ENCODE data around the gene CLSTN2. TPM values are rescaled to one million over a fixed set of nuclear protein-coding genes. Genes with fewer than 3 reads are reported as not detected.

The CLSTN2 gene
- total RNA-seq, 1 experiment from 2014 or later: 0.68 TPM

DNA sequence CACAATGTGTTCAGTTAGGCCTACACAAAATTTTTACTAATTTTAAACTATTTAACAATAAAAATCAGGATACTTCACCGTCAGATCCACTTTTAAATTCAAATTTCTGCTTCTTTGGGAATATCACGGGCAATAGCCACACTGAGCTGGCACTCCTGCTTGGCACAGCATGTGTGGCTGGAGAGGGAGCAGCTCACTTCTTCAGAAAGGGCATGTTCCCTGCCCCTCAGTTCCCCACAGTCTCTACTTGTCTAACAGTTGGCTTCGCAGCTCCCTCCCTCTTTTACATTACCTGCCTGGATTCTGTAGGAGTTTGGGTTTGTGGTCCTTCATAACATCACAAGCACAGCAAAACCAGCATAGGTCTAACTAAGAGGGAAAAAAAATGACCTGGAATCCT lies 666.9 kb downstream of the CLSTN2 start:
- Histone ChIP-seq H3K18ac (ENCODE audit: insufficient read length, low read depth, low read length) (no peak overlapping the region), H3K27ac (ENCODE audit: insufficient read length, low read depth, low read length) (no peak overlapping the region), H3K23ac (ENCODE audit: insufficient read length, low read depth, low read length) (no peak overlapping the region), H4K91ac (ENCODE audit: insufficient read length, low read depth, low read length) (no peak overlapping the region), H4K8ac (replicated peaks; ENCODE audit: insufficient read length, low read depth, low read length) (no peak overlapping the region), H2BK120ac (ENCODE audit: low read depth, low read length, poor library complexity, severe bottlenecking) (no peak overlapping the region), H2BK20ac (ENCODE audit: low read depth, low read length, poor library complexity, severe bottlenecking) (no peak overlapping the region), H4K20me1 (ENCODE audit: control insufficient read depth, insufficient read depth, insufficient read length) (no peaks in the 10 kb centered on the region), H2BK12ac (ENCODE audit: insufficient read length, low read depth, low read length) (no peak overlapping the region), H3K14ac (ENCODE audit: insufficient read depth, low read length) (no peak overlapping the region), H3K9ac (ENCODE audit: extremely low read depth, insufficient read length, low read length) (no peak overlapping the region), H3K27me3 (ENCODE audit: insufficient read depth, low read length) (no peaks in the 10 kb centered on the region), H3K23me2 (ENCODE audit: insufficient read length, low read depth, low read length, poor library complexity, severe bottlenecking) (no peaks in the 10 kb centered on the region), H3K4ac (ENCODE audit: low read depth, low read length) (no peak overlapping the region), H3K4me2 (ENCODE audit: insufficient read depth, insufficient read length, low read length) (no peak overlapping the region), H3K79me1 (ENCODE audit: insufficient read depth, low read depth, low read length, poor library complexity, severe bottlenecking) (no peaks in the 10 kb centered on the region), H3K56ac (ENCODE audit: insufficient read length, low read depth, low read length) (no peak overlapping the region), H2BK5ac (ENCODE audit: insufficient read length, low read length) (no peak overlapping the region), H3K4me1 (ENCODE audit: insufficient read depth, low read length) (no peaks in the 10 kb centered on the region), H3T11ph (ENCODE audit: low read length) (no peak overlapping the region), H3K79me2 (ENCODE audit: insufficient read depth, low read length) (no peaks in the 10 kb centered on the region), H2BK15ac (ENCODE audit: low read depth, low read length) (no peak overlapping the region), H4K5ac (ENCODE audit: insufficient read length, low read depth, low read length) (no peak overlapping the region), H2AFZ (ENCODE audit: low read length) (no peak overlapping the region), H3K9me3 (ENCODE audit: control insufficient read depth, low read depth, low read length) (no peaks in the 10 kb centered on the region), H2AK5ac (ENCODE audit: insufficient read length, low read length) (no peak overlapping the region)
- Mint-ChIP-seq H3K4me1 (no peaks in the 10 kb centered on the region), H3K9me3 (no peaks in the 10 kb centered on the region; a peak in 1 of 5 replicates), H3K27me3 (ENCODE audit: low read depth) (no peaks in the 10 kb centered on the region), H3K27ac (peak overlapping the region in 1 of 3 experiments; percentile 78; a peak in 1 of 7 replicates), H3K4me3 (no peak overlapping the region), H3K36me3 (ENCODE audit: insufficient read depth in 1 of 3, low read depth in 3 of 3) (no peaks in the 10 kb centered on the region)
- no peak for DNase-seq
- 100% methylated on average over 1 of the region's 3 CpGs for WGBS (ENCODE audit: extremely low coverage, insufficient read length, low lambda C conversion rate)
- TF ChIP-seq, protein P1, sequence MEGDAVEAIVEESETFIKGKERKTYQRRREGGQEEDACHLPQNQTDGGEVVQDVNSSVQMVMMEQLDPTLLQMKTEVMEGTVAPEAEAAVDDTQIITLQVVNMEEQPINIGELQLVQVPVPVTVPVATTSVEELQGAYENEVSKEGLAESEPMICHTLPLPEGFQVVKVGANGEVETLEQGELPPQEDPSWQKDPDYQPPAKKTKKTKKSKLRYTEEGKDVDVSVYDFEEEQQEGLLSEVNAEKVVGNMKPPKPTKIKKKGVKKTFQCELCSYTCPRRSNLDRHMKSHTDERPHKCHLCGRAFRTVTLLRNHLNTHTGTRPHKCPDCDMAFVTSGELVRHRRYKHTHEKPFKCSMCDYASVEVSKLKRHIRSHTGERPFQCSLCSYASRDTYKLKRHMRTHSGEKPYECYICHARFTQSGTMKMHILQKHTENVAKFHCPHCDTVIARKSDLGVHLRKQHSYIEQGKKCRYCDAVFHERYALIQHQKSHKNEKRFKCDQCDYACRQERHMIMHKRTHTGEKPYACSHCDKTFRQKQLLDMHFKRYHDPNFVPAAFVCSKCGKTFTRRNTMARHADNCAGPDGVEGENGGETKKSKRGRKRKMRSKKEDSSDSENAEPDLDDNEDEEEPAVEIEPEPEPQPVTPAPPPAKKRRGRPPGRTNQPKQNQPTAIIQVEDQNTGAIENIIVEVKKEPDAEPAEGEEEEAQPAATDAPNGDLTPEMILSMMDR (conservative IDR thresholded peaks at IDR 0.05): no peak

Measured in H9 (cell line).